Body of pancreas (tissue), 4 donors: ENCODE measurements around the gene IDH2. TPM values are rescaled to one million over a fixed set of nuclear protein-coding genes. Genes with fewer than 3 reads are reported as not detected.

Source experiments
- ATAC-seq: fragments of 150-250 bp; one replicate; pipeline ENCODE4 v1.9.1; 2016
- DNase-seq, 4 donors: peaks; one replicate each; pipeline ENCODE4 v3.0.0-alpha.2; 2019
- H3K27ac ChIP-seq, 4 donors: fragments of 200-600 bp; sonication (generic); 1 replicate in 3 of 4; 2 replicates in 1 of 4; pipeline versions ENCODE4 v1.5.1 to v1.6.1; 2016 to 2019; ENCODE audit warnings: mild to moderate bottlenecking in 1 of 4, mixed read lengths in 1 of 4, moderate library complexity in 1 of 4
- H3K27me3 ChIP-seq, 2 donors: fragments of 200-600 bp; sonication (generic); one replicate each; pipeline ENCODE4 v1.6.0; 2016; ENCODE audit warnings: mild to moderate bottlenecking in 1 of 2
- H3K36me3 ChIP-seq, 2 donors: fragments of 200-600 bp; sonication (generic); replicated peaks in 1 of 2; 2 replicates each; pipeline ENCODE4 v1.5.1; 2016; ENCODE audit warnings: low read depth in 2 of 2; ENCODE audit not compliant: insufficient read depth in 1 of 2
- H3K4me1 ChIP-seq: fragments of 200-600 bp; sonication (generic); one replicate; pipeline ENCODE4 v1.6.0; 2016
- H3K4me3 ChIP-seq, 2 donors: fragments of 200-600 bp; sonication (generic); 1 replicate in 1 of 2; 2 replicates in 1 of 2; pipeline ENCODE4 v1.5.1; 2016 to 2019
- H3K9me3 ChIP-seq, 3 donors: fragments of 200-600 bp; sonication (generic); 1 replicate in 2 of 3; 2 replicates in 1 of 3; pipeline ENCODE4 v1.5.1; 2016
- POLR2A ChIP-seq, 3 donors: fragments of 450-650 bp; IDR thresholded peaks; one replicate each; pipeline ENCODE4 v1.6.1; 2016; ENCODE audit warnings: antibody characterized with exemption in 3 of 3, mild to moderate bottlenecking in 2 of 3
- WGBS, 2 donors: methylation state at CpG; one replicate each; pipeline ENCODE4 v1.1.5; 2017; 5-methylcytosine and 5-hydroxymethylcytosine counted together
- intact Hi-C: fragments of 100-400 bp; cut with DNase I; formaldehyde crosslinking; loops from one replicate; pipeline ENCODE4 v1.15.1; 2023
- total RNA-seq, 2 donors: library from RNA; depleted of rRNA; stranded (reverse); fragments of >200 nt; gene quantifications; one replicate each; pipeline ENCODE4 v1.1.0, GENCODE V29; 2016
- TF ChIP-seq, protein P1 (sequence below), 7 experiments: fragments of 450-650 bp in 4 of 7; fragments of 200-600 bp in 3 of 7; sonication (generic) in 3 of 7; IDR thresholded peaks; one replicate each; pipeline ENCODE4 v1.5.1; 2016 to 2019; ENCODE audit warnings: antibody characterized with exemption in 7 of 7

Gene IDH2
- total RNA-seq, 2 donors from 2014 or later: 77.5 to 78.6 TPM

GRCh38 chr15:90036806-90037510, 65.3 kb downstream of the IDH2 start:
- H3K36me3 ChIP-seq: no peaks in the 10 kb centered on the region
- H3K27ac ChIP-seq: peak overlapping the region; percentile 22 to 89 (median 42)
- DNase-seq (no peak), ATAC-seq (no peak)
- H3K27me3 ChIP-seq: no peaks in the 10 kb centered on the region
- intact Hi-C loops: no loop called here
- H3K4me3 ChIP-seq: no peak overlapping the region
- no peaks in the 10 kb centered on the region for H3K9me3 ChIP-seq
- peaks cover 82% of the 10 kb centered on the region for H3K4me1 ChIP-seq
- TF ChIP-seq, protein P1, sequence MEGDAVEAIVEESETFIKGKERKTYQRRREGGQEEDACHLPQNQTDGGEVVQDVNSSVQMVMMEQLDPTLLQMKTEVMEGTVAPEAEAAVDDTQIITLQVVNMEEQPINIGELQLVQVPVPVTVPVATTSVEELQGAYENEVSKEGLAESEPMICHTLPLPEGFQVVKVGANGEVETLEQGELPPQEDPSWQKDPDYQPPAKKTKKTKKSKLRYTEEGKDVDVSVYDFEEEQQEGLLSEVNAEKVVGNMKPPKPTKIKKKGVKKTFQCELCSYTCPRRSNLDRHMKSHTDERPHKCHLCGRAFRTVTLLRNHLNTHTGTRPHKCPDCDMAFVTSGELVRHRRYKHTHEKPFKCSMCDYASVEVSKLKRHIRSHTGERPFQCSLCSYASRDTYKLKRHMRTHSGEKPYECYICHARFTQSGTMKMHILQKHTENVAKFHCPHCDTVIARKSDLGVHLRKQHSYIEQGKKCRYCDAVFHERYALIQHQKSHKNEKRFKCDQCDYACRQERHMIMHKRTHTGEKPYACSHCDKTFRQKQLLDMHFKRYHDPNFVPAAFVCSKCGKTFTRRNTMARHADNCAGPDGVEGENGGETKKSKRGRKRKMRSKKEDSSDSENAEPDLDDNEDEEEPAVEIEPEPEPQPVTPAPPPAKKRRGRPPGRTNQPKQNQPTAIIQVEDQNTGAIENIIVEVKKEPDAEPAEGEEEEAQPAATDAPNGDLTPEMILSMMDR (IDR thresholded peaks at IDR 0.05): no peak
- no peak for TF ChIP-seq POLR2A (IDR thresholded peaks at IDR 0.05)
- WGBS, 2 donors: 76 to 78% methylated on average over 11 of the region's 11 CpGs

- DNase-seq (no peak), ATAC-seq (no peak)
- H3K27me3 ChIP-seq: no peaks in the 10 kb centered on the region
- TF ChIP-seq, protein P1 (IDR thresholded peaks at IDR 0.05): no peak
- no peak for TF ChIP-seq POLR2A (IDR thresholded peaks at IDR 0.05)
- no peaks in the 10 kb centered on the region for H3K9me3 ChIP-seq
- intact Hi-C loops: no loop called here
- peaks cover 86% of the 10 kb centered on the region for H3K4me1 ChIP-seq
- WGBS, 2 donors: 82% methylated on average over 9 of the region's 9 CpGs
- H3K4me3 ChIP-seq: no peak overlapping the region
- peak overlapping the region in 2 of 4 donors; percentile 58 to 89 for H3K27ac ChIP-seq
- no peaks in the 10 kb centered on the region for H3K36me3 ChIP-seq
Measured at GRCh38 chr15:90036343-90036742, 65.9 kb downstream of the IDH2 start.

DNA sequence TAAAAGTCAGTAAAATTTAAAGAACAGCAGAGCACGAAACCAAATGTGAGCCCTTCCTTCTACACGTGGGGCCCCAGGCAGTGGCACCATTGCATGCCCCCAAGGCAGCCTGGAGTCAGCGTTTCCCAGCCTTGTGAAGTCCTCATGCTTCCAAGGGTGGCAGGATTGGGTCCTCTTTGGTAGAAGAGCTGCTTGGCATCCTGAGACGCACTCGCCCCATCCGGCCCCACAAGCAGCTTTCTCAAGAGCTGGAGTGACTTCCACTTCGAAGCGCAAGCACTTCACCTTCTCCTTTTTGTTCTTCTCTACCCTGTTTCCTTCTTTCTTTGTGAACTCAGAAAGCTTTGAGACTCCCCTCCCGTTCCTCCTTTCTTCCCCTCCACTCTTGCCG, 66.4 kb downstream of the IDH2 start:
- WGBS, 2 donors: 68 to 87% methylated on average over 10 of the region's 10 CpGs
- peaks cover 86% of the 10 kb centered on the region for H3K4me1 ChIP-seq
- intact Hi-C loops: no loop called here
- DNase-seq: peak in 1 of 4 donors; percentile 63
- no peak overlapping the region for H3K4me3 ChIP-seq
- no peaks in the 10 kb centered on the region for H3K9me3 ChIP-seq
- H3K36me3 ChIP-seq: no peaks in the 10 kb centered on the region
- no peak for ATAC-seq
- peak overlapping the region; percentile 47 to 89 (median 78) for H3K27ac ChIP-seq
- H3K27me3 ChIP-seq: no peaks in the 10 kb centered on the region
- TF ChIP-seq, protein P1 (IDR thresholded peaks at IDR 0.05): no peak
- no peak for TF ChIP-seq POLR2A (IDR thresholded peaks at IDR 0.05)

DNA sequence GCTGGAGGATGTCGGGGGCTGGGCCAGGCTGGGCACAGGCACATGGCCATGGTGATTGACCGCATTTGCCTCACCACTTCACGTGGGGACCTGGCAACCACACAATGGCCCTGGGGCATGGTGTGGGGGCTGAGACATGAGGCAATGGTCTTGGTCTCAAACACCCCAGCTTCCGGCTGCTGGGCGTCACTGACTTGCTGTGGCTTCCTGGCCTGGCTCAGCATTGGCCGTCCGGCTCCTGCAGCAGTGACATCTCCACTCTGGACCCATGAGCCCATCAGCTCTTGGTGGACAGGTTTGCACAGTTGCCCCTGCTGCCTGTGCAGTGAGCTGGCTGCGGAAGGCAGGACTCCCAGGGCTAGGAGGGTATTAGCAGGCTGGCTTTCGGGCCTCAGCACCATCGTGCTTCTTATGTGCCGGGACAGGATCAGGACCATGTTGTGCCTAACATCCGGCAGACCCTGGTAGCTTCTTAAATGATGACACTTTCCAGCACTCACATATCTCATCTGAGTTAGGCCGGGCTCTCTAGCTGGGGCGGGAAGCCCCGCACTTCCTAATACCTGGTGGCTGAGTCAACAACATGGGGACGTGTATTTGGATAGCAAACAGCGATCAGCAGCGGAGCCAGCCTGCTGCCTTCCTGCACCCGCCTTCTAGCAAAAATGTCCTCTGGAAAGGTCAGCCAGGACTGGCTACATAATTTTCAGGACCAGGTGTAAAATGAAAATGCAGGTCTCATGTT, 67.0 kb downstream of the IDH2 start:
- ATAC-seq: peak; percentile 57

More for the DNA sequence above, 67.0 kb downstream of the IDH2 start:
- no peak overlapping the region for H3K4me3 ChIP-seq
- H3K36me3 ChIP-seq: no peaks in the 10 kb centered on the region
- no peaks in the 10 kb centered on the region for H3K9me3 ChIP-seq
- TF ChIP-seq, protein P1 (IDR thresholded peaks at IDR 0.05): no peak
- peak in 1 of 3 donors; percentile 50 for TF ChIP-seq POLR2A (IDR thresholded peaks at IDR 0.05)
- H3K4me1 ChIP-seq: peaks cover 84% of the 10 kb centered on the region
- peak overlapping the region; percentile 47 to 89 (median 78) for H3K27ac ChIP-seq
- H3K27me3 ChIP-seq: no peaks in the 10 kb centered on the region
- 7 to 59% methylated on average over 7 to 19 of the region's 19 CpGs for WGBS, 2 donors
- intact Hi-C loops: no loop called here
- DNase-seq: peak; percentile 60 to 76 (median 72)
